HG02759 (cell line): ENCODE measurements around the gene TLE2.

ENCODE experiments used
- ATAC-seq: cut with Tn5 transposase; IDR thresholded peaks from one replicate; pipeline ENCODE4 v1.9.1; 2021; ENCODE audit warnings: mild to moderate bottlenecking, moderate library complexity; ENCODE audit not compliant: unreplicated experiment

TLE2 gene

DNA sequence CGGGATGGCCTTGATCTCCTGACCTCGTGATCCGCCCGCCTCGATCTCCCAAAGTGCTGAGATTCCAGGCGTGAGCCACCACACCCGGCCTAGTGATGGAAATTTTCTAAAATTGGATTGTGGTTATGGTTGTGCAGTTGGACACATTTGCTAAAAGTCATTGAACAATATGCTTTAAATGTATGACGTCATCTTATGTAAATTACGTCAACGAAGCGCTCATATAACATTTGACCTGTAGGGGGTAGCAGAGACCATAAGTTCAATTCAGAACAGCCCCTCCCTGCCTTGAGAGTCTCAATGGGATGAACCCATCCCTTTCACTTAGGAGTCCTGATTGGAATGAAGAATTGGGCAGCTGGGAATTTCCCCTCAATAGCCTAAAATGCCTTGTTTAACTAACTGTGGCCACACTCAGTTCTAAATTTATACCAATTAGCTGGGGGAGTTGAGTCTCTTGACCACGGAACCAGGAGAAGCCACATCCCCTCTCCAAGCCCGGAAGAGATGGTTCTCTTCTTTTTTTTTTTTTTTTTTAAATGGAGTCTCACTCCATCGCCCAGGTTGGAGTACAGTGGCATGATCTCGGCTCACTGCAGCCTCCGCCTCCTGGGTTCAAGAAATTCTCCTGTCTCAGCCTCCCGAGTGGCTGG is 66.9 kb downstream of the TLE2 start:
- ATAC-seq, result no peak

DNA sequence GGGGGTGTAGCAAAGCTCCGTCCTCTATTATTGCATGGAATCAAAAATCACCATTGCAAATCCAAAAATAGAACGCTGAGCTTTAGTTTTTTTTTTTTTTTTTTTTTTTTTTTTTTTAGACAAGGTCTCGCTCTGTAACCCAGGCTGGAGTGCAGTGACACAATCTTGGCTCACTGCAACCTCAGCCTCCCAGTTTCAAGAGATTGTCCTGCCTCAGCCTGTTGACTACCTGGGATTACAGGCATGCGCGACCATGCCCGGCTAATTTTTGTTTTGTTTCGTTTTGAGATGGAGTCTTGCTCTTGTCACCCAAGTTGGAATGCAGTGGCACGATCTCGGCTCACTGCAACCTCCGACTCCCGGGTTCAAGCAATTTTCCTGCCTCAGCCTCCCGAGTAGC is 69.0 kb downstream of the TLE2 start:
- ATAC-seq, result no peak

DNA sequence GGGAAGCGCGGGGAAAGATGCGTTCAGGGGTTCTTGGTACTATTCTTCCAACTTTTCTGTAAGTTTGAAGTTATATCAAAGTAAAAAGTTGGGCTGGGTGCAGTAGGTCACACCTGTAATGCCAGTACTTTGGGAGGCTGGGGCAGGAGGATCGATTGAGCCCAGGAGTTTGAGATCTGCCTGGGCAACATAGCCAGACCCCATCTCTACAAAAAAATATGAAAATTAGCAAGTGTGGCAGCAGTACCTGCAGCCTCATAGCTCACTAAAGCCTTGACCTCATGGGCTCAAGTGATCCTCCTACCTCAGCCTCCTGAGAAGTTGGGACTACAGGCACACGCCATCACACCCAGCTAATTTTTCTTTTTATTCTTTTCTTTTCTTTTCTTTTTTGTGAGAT is 71.9 kb downstream of the TLE2 start:
- no peak for ATAC-seq

DNA sequence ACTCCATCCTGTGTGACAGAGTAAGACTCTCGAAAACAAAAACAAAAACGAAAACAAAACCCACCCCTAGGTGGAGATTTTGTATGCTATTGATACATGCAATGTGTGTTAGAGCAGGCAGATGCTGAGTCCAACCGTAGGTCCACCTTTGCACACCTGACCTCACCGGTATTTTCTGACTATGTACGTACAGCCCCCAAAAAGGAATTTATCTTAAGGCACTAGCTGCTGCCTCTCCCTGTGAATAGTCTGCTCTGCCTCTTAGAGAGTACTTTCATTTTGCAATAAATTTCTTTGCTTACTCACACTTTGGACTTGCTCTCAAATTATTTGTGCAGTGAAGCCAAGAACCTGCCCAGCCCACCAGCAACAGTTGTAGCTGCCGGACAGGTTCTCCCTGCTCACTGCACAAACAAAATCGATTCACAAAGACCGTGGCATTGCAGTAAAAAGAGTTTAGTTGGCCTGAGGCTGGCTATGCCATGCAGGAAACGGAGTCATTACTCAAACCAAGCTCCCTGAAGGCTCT is 76.1 kb downstream of the TLE2 start:
- no peak for ATAC-seq

DNA sequence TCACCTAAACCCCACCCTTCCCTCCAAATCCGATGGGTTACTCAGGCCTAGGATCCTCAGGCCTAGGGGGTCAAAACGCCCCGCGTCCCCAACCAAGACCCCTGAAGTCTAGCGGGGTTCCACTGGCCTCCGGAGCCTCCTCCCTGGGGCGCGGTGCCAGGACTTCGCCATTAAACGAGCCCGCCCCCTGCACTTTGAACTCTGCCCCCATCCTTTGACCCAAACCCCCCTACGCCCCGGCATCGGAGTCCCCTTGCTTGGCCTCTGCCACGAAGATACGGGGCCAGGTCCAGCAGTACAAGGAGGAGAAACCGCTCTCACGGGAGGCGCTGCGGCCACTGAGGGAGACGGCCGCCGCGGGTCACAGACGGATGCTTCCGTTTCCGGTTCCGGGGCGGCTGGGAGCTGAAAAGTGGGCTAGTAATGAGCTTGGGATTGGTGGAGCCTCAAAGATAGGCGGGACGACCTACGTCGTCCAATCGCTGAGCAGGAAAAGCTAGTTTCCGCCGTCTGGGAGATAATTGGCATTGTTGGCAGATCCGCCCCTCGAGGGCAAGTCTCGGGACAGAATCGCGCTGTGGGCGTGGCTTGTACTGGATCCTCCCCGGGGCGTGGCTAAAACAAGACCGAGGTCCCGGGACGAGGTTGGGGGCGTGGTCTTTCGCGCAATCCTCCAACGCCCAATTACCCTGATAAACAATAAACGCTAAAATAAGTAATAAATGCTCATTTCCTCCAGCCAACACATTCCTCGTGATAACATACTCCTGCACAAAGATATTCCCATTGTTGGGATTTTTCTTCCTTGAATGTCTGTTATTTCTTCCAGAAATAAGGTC is 78.6 kb downstream of the TLE2 start:
- peak; percentile 95 for ATAC-seq

DNA sequence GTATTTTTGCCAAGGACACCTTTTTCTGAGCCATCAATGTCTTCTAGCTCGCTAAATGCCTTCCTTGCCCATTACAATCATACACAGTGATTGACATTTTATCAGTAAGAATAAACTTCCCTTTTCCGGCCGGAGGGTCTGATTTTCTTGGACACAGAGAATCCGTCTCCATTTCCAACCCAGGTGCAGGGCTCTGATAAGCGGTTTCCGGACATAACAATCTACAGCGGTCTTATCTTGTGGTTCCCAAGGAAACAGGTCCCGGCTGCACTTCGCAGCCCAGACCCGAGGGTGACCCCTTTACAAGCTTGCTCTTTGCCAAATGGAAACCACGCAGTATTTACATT is 79.2 kb downstream of the TLE2 start:
- ATAC-seq, result peak; percentile 12
